HG03575 (cell line): ENCODE data around the gene MUC6.

Experiments used
- ATAC-seq: cut with Tn5 transposase; IDR thresholded peaks from one replicate; pipeline ENCODE4 v1.9.1; 2021; ENCODE audit not compliant: unreplicated experiment, insufficient number of reproducible peaks, low FRiP score; ENCODE audit errors: extremely low read depth

The MUC6 gene, protein sequence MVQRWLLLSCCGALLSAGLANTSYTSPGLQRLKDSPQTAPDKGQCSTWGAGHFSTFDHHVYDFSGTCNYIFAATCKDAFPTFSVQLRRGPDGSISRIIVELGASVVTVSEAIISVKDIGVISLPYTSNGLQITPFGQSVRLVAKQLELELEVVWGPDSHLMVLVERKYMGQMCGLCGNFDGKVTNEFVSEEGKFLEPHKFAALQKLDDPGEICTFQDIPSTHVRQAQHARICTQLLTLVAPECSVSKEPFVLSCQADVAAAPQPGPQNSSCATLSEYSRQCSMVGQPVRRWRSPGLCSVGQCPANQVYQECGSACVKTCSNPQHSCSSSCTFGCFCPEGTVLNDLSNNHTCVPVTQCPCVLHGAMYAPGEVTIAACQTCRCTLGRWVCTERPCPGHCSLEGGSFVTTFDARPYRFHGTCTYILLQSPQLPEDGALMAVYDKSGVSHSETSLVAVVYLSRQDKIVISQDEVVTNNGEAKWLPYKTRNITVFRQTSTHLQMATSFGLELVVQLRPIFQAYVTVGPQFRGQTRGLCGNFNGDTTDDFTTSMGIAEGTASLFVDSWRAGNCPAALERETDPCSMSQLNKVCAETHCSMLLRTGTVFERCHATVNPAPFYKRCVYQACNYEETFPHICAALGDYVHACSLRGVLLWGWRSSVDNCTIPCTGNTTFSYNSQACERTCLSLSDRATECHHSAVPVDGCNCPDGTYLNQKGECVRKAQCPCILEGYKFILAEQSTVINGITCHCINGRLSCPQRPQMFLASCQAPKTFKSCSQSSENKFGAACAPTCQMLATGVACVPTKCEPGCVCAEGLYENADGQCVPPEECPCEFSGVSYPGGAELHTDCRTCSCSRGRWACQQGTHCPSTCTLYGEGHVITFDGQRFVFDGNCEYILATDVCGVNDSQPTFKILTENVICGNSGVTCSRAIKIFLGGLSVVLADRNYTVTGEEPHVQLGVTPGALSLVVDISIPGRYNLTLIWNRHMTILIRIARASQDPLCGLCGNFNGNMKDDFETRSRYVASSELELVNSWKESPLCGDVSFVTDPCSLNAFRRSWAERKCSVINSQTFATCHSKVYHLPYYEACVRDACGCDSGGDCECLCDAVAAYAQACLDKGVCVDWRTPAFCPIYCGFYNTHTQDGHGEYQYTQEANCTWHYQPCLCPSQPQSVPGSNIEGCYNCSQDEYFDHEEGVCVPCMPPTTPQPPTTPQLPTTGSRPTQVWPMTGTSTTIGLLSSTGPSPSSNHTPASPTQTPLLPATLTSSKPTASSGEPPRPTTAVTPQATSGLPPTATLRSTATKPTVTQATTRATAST (N-terminal part only)

DNA sequence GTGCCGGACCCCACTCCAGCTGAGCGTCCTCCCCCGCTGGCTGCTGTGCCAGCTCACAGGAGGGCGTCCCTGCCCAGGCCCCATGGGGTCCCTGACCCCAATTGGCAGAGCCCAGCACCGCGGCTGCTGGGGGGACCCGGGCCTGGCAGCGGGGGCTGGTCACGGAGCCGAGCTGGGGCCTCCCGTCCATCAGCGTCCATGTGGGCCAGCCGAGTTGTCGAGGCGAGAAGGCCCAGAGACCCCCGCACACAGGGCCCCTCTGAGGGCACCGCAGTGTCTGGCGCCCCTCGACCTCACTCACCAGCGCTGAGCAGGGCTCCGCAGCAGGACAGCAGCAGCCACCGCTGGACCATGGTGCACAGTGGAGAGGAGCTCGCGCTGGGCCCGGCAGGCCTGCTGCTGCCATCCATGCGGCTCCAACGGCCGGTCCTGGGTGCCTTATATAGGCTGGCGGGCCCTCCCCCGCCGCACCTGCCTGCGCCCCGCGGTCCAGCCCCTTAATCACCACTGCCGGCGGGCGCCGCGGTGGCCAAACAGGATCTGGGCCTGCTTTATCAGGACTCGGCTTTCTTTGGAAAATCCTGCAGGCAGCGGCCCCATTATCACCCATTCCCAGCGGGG lies at the start of gene MUC6:
Gene MUC6 (minus strand): TSS at position 416 of the 621 bp plus-strand sequence. CDS start 63 bp downstream, at position 353.
- no peak for ATAC-seq

DNA sequence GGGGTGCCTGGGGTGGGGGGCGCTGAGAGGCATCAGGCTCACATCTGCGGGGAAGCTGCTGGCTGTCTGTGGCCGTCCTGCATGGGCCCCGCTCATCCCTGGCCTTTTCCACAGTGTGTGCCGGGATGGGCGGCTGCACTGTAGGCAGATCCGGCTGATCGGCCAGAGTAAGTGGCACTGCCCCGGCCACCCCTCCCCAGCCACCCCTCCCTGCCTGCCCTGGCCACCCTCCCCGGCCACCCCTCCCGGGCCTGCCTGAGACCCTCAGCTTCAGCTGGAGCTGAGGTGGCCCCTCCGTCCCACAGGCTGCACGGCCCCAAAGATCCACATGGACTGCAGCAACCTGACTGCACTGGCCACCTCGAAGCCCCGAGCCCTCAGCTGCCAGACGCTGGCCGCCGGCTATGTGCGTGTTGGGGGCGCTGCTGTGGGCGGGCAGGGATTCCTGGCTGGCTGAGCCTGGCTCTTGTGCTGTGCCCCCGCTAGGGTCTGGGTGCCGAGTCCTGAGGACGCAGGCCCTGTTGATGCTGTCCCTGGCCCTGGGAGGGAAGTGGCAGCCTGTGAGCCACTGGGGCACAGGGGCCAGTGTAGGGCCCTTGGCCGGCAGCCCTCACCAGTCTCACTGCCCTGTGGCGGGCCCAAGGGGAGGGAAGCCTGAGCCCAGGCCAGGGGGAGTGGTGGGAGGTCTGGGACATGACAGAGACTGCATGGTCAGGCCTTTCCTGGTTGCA lies 49.1 kb upstream of the MUC6 start:
- ATAC-seq, result no peak

DNA sequence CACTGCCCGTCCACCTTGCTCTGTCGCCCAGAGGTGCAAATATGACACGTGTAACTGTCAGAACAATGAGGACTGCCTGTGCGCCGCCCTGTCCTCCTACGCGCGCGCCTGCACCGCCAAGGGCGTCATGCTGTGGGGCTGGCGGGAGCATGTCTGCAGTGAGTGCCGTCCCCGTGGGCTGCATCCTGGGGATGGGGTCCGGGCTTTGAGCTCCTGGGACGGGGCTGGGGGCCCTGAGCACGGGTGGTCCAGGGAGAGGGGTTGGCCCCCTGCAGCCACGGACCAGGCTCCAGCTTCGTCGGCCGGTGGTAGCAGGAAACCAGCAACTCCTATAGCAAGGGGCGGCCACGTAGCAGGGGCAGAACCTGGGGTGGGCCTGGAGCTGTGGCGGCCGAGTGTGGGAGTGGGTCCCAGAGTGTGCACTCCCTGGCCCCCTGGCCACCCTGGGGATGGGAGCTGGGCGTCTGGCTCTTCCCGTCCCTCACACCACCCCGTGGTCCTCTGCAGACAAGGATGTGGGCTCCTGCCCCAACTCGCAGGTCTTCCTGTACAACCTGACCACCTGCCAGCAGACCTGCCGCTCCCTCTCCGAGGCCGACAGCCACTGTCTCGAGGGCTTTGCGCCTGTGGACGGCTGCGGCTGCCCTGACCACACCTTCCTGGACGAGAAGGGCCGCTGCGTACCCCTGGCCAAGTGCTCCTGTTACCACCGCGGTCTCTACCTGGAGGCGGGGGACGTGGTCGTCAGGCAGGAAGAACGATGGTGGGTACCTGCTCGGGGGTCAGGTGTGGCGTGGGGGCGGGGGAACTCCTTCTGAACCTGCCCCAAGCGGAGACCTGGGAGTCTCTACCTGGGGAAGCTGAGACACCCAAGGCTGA lies 48.3 kb upstream of the MUC6 start:
- ATAC-seq, result no peak

DNA sequence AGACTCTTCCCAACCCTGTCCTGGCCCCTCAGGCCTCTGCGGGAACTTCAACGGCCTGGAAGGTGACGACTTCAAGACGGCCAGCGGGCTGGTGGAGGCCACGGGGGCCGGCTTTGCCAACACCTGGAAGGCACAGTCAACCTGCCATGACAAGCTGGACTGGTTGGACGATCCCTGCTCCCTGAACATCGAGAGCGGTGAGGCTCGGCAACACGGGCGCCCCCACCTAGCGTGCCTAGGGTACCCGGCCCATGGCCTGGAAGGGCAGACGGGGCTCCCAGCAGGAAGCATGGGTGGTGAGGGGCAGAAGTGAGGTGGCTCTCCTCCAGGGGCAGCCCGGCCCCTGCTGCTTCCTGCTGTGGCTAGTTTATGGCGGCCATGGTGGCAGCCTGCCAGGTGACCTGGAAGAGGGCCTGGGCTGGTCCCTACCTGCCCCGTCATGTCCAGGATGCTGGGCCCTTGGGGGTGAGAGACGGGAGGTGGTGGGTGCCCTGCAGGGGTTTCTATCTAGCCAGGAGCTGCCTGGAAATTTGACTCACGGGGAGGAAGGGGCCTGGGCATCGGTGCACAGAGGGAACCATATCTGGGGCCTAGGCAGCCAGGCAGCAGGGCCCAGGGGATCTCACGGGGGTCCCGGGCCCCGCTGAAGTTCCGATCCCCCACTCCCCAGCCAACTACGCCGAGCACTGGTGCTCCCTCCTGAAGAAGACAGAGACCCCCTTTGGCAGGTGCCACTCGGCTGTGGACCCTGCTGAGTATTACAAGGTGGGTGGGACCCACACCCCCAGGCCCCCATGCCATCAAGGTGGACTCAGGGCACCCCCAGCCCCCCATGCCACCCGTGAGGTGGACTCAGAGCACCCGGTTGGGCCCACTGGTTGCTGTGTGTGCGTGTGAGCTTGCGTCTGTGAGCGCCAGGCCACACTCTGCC lies 47.4 kb upstream of the MUC6 start:
- ATAC-seq, result no peak

DNA sequence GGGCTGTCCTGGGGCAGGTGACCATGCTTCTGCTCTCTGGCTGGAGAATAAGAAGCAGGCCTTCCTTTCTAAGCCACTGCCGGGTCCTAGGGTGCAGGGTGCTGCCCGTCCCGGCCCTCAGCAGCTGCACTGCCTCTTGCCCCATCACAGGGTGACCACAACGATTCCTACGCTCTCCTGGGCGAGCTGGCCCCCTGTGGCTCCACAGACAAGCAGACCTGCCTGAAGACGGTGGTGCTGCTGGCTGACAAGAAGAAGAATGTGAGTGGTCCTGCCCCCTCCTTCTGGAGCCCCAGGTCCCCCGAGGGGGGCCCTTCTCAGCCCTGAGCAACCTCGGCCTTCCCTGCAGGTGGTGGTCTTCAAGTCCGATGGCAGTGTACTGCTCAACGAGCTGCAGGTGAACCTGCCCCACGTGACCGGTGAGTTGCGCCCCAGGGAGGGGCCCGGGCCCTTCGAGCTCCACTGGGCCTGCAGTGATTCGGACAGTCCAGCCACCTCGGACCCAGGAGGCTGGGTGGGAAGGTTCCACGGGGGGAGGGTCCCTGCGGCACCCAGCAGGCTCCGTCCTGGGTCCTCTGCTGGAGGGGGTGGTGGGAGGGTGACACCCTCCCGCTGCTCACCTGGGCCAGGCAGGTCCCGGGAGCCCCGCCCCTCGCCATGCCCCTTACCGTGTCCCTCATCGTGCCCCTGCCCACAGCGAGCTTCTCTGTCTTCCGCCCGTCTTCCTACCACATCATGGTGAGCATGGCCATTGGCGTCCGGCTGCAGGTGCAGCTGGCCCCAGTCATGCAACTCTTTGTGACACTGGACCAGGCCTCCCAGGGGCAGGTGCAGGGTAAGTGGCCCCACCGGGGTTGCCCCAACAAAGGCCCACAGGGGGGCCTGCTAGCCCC lies 46.5 kb upstream of the MUC6 start:
- ATAC-seq, result no peak

DNA sequence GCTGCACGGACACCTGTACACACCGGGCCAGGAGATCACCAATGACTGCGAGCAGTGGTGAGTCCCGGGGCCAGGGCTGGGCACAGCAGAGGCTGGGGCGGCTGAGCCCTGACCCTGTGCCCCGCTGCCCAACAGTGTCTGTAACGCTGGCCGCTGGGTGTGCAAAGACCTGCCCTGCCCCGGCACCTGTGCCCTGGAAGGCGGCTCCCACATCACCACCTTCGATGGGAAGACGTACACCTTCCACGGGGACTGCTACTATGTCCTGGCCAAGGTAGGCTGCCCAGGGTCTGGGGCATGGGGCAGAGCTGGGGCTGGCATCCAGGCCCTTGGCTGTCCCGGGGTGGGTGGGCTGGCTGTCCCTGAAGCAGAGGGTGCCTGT lies 45.8 kb upstream of the MUC6 start:
- no peak for ATAC-seq

DNA sequence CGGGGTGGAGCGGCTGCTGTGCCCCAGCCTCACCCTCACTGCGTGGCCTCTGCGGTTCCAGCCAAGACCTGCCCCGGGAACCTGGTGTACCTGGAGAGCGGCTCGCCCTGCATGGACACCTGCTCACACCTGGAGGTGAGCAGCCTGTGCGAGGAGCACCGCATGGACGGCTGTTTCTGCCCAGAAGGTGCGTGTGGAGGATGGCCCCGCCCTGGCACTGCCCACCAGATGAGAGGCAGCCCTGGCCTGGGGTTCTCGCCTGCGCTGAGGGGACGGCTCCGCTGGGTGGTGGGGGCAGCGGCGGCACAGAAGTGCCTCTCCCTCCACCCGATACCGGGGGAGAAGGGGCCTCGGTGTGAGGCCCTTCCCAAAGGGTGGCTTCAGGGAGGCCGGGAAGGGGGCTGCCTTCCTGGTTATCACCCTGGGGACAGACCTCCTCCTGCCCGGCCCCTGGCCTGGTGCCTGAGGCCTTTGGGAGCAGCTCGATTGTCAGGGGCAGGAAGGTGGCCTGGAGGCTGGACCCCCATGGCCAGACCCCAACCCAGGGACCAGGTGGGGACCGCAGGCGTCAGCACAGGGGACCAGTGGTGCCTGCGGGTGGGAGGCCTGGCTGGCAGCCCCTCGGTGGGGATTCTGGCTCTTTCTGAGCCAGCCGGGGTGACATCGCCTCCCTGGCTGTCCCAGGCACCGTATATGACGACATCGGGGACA lies 45.2 kb upstream of the MUC6 start:
- ATAC-seq, result no peak

DNA sequence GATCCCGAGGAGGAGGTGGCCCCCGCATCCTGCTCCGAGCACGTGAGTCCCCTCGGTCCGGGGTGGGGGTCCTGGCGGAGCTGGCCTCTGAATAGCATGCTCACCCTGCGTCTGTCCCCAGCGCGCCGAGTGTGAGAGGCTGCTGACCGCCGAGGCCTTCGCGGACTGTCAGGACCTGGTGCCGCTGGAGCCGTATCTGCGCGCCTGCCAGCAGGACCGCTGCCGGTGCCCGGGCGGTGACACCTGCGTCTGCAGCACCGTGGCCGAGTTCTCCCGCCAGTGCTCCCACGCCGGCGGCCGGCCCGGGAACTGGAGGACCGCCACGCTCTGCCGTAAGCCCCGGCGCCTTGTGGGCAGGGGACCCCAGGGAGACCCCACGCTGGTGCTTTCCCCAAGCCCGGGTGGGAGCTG lies 41.7 kb upstream of the MUC6 start:
- no peak for ATAC-seq

DNA sequence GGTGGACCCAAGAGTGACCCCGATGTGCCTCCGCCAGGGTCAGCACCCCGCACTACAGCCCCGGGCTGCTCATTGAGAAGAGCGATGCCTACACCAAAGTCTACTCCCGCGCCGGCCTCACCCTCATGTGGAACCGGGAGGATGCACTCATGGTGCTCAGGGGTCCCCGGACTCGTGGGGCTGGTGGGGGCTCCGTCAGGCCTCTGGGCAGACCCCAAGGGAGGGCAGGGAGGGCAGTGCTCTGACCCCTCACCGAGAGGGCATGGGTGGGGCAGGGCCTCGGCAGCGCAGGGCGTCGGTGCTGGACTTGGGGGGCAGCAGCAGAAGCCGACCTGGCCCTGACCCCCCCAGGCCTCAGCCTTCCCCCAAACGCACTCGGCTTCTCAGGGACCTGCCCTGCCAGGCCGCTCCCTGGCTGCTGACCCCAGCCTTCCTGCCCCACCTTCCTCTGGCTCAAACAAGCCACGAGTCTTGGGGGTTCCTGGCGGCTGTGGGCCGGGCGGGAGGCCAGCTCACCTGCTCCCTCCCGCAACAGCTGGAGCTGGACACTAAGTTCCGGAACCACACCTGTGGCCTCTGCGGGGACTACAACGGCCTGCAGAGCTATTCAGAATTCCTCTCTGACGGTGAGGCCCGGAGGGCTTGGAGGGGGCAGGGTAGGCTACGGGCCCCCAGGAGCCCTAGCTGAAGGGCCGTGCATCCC lies 41.0 kb upstream of the MUC6 start:
- ATAC-seq, result no peak

DNA sequence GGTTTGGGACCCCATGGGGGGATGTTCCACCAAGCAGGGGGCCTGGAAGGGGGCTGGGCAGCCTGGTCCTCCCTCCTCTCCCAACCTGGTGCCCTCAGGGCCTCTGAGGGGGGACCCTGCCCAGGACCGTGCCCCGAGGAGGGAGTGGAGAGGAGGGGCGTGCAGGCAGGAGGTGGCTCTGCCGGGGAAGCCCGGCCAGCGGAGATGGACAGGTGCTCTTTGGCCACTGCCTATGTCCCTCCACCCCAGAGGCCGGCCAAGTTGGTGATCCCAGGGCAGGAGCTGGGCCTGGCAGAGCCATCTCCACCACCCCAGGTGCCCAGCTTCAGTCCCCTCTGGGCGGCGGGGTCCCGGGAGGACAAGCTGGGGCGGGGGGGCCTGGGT lies 40.5 kb upstream of the MUC6 start:
- ATAC-seq, result no peak

DNA sequence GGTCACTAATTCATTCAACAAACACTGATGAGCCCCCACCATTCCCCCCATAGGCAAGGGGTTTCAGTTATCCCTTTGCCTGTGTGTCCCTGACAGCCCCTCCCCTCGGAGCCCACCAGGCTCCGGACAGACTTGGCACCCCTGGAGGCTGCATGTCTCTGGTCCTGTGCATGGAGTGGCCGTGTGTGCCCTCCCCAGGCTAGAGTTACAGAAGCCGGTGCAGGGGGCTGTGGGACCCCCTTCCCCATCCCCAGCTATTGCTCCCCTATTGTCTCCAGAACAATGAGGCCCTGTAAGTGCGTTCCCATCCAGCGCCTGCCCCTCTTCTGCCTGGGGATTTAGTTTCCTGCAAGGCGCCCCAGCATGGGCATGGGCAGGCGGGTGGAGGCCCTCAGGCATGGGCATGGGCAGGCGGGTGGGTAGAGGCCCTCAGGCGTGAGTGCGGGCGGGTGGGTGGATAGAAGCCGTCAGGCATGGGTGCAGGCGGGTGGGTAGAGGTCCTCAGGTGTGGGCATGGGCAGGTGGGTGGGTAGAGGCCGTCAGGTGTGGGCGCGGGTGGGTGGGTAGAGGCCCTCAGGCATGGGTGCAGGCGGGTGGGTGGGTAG lies 39.6 kb upstream of the MUC6 start:
- ATAC-seq, result no peak

DNA sequence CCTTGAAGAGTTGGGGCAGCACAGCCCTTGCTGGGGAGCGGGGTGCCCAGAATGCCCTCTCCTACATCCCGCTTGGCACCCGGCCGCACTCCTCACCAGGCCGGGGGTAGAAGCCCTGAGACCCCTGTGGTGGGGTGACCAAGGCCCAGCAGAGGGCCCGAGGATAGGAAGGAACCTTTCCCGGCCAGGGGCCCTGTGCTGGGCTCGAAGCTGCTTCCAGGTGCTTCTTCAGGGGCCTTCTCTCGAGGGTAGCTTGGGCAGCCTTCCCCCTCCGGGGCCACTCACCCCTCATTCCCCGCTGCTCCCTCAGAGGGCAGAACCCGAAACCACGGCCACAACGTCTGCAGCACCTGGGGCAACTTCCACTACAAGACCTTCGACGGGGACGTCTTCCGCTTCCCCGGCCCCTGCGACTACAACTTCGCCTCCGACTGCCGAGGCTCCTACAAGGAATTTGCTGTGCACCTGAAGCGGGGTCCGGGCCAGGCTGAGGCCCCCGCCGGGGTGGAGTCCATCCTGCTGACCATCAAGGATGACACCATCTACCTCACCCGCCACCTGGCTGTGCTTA lies 38.9 kb upstream of the MUC6 start:
- ATAC-seq, result no peak

DNA sequence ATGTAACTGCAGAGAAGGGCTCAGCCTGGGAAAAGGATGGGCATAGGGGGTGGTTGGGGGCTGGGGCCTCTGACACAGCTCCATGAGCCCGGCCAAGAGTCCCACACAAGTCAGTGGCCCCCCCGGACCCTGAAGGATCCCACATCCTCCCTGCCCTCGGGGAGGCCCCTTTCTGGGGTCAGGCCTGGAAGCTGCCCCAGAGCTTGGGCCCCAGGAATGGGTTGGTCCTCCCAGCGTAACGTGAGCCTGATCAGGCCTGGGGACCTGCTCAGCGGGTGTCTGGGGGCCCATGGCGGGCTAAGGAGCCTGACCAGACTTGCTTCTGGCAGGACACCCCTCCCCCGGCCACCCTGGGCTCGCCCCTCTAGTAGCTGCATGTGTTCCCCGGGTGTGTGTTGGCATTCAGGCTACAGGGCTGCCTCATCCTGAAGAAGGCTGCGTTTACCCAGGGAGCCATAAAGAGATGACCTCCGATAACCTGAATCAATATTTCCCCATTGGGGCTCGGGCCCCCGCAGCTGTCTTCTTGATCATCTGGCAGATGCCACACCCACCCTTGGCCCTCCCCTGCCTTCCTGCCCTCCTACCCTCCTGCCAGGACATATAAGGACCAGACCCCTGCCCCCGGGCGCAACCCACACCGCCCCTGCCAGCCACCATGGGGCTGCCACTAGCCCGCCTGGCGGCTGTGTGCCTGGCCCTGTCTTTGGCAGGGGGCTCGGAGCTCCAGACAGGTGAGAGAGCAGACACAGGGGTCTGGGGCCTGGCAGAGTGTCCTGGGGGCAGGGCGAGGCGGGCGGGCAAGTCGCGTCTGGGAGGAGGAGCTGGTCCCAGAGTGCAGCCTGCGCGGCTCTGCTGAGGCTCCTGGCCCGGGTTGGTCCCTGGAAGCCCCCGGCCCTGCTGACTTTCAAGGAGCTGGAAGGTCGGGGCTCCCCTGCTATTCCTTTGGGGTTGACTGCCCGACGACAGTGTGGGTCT lies 38.0 kb upstream of the MUC6 start, which contains the start of gene MUC2:
Gene MUC2 (plus strand): TSS at position 631 of the 978 bp plus-strand sequence.
- no peak for ATAC-seq
